ENCODE data around the gene PRTN3. TPM values are rescaled to one million over a fixed set of nuclear protein-coding genes. Genes with fewer than 3 reads are reported as not detected.

PRTN3 gene
- polyA plus RNA-seq (2012; ENCODE audit: low read depth, missing spikeins): not detected

GRCh38 chr19:840519-841206 lies at the start of gene PRTN3:
TSS of gene PRTN3 (plus strand) at chr19:840999. CDS start at chr19:841009, 10 bp downstream.
- no peak for FAIRE-seq
- DNase-seq (ENCODE audit: insufficient read length, low spot score): no peak
- TF ChIP-seq SPI1 (IDR thresholded peaks at IDR 0.05; ENCODE audit: low read depth, low read length): no peak
- no peak for TF ChIP-seq TAF1 (IDR thresholded peaks at IDR 0.05; ENCODE audit: low read depth, low read length)
- TF ChIP-seq POU2F2 (IDR thresholded peaks at IDR 0.05; ENCODE audit: low read depth, low read length): no peak
- no peak for TF ChIP-seq PAX5 (IDR thresholded peaks at IDR 0.05; ENCODE audit: insufficient read depth, low read length, severe bottlenecking)
- no peak for TF ChIP-seq POLR2A (IDR thresholded peaks at IDR 0.05; ENCODE audit: low read depth, low read length)
- no peak for TF ChIP-seq POLR2AphosphoS5 (IDR thresholded peaks at IDR 0.05; ENCODE audit: low read depth, low read length)

GRCh38 chr19:791007-791566 lies 49.7 kb upstream of the PRTN3 start:
- DNase-seq (ENCODE audit: insufficient read length, low spot score) (no peak), FAIRE-seq (no peak)
- TF ChIP-seq SPI1 (IDR thresholded peaks at IDR 0.05; ENCODE audit: low read depth, low read length): no peak
- no peak for TF ChIP-seq POLR2AphosphoS5 (IDR thresholded peaks at IDR 0.05; ENCODE audit: low read depth, low read length)
- TF ChIP-seq PAX5 (IDR thresholded peaks at IDR 0.05; ENCODE audit: insufficient read depth, low read length, severe bottlenecking): no peak
- no peak for TF ChIP-seq POLR2A (IDR thresholded peaks at IDR 0.05; ENCODE audit: low read depth, low read length)
- no peak for TF ChIP-seq TAF1 (IDR thresholded peaks at IDR 0.05; ENCODE audit: low read depth, low read length)
- no peak for TF ChIP-seq POU2F2 (IDR thresholded peaks at IDR 0.05; ENCODE audit: low read depth, low read length)

DNA sequence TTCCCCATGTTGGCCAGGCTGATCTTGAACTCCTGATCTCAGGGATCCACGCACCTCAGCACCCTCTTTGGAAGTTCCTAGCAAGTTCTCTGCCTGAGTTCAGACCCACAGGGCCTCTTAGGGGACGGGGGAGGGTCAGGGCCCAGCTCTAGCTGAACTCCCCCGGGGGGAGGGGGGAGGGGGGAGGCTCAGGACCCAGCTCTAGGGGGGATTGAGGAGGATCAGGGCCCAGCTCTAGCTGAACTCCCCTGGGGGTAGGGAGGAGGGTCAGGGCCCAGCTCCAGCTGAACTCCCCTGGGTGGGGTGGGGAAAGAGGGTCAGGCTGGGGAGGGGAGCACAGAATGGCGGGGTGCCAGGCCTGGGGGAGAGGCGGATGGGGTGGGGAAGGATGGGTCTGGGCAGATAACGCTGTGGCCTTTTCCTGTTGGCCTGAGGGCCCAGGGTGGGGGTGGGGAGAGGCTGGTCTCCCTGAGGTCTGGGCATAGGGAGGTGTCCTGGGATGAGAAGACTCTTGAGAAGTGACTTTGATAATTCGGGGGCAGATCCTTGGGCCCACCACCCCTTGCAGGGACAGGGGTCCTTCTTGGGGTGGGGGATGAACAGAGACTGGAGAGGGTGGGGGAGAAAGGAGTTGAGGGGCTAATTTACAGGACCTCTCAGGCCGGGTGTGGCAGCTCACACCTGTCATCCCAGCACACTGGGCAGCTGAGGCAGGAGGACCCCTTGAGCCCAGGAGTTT lies 49.1 kb upstream of the PRTN3 start:
- DNase-seq (ENCODE audit: insufficient read length, low spot score): no peak
- TF ChIP-seq TAF1 (IDR thresholded peaks at IDR 0.05; ENCODE audit: low read depth, low read length): no peak
- TF ChIP-seq PAX5 (IDR thresholded peaks at IDR 0.05; ENCODE audit: insufficient read depth, low read length, severe bottlenecking): no peak
- TF ChIP-seq SPI1 (IDR thresholded peaks at IDR 0.05; ENCODE audit: low read depth, low read length): no peak
- no peak for TF ChIP-seq POLR2AphosphoS5 (IDR thresholded peaks at IDR 0.05; ENCODE audit: low read depth, low read length)
- no peak for TF ChIP-seq POLR2A (IDR thresholded peaks at IDR 0.05; ENCODE audit: low read depth, low read length)
- no peak for TF ChIP-seq POU2F2 (IDR thresholded peaks at IDR 0.05; ENCODE audit: low read depth, low read length)
- FAIRE-seq: no peak

DNA sequence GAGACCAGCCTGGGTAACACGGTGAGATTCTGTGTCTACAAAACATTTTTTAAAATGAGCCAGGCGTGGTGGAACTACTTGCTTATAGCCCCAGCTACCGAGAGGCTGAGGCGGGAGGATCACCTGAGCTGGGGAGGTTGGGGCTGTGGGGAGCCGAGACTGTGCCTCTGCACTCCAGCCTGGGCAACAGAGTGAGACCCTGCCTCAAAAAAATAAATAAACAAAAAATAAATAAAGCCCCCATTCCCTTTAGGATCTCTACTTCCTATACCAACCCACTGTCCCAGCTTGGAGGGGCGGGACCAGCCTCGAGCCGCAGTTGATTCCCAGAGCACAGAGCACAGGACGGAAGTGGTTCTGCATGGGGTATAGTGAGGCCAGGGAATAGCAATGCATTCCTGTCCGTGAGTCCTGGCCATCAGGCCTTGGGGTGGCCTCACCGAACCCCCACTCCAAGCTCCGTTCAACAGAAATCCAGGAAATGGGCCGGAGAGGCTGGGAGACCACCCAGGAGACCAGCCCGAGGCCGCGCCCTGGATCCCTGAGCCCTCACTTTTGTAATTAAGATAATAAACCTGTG lies 48.4 kb upstream of the PRTN3 start:
- FAIRE-seq (no peak), DNase-seq (ENCODE audit: insufficient read length, low spot score) (no peak)
- TF ChIP-seq POLR2AphosphoS5 (IDR thresholded peaks at IDR 0.05; ENCODE audit: low read depth, low read length) (no peak), POU2F2 (IDR thresholded peaks at IDR 0.05; ENCODE audit: low read depth, low read length) (no peak), TAF1 (IDR thresholded peaks at IDR 0.05; ENCODE audit: low read depth, low read length) (no peak), POLR2A (IDR thresholded peaks at IDR 0.05; ENCODE audit: low read depth, low read length) (no peak), SPI1 (IDR thresholded peaks at IDR 0.05; ENCODE audit: low read depth, low read length) (no peak), PAX5 (IDR thresholded peaks at IDR 0.05; ENCODE audit: insufficient read depth, low read length, severe bottlenecking) (no peak)

DNA sequence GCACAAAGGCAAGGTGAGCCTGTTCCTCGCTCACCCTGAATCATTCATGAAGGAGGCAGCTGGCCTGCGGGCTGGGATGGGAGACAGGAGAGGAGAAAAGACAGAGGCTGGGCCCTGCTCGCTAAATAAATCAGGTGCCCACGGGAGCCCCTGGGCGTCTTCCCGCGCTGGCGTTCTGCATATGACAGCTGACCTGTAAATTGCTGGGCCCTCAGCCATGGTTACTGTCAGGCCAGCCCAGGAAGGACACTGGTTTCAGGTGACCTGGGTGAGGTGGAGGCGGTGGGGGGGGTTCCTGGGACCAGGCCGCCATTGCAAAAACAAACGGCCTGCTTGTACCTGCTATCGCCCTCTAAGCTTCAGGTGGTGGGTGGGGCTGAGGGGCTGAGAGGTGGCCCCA lies 47.0 kb upstream of the PRTN3 start:
- FAIRE-seq (peak; percentile 13), DNase-seq (ENCODE audit: insufficient read length, low spot score) (no peak)
- no peak for TF ChIP-seq PAX5 (IDR thresholded peaks at IDR 0.05; ENCODE audit: insufficient read depth, low read length, severe bottlenecking)
- TF ChIP-seq POLR2AphosphoS5 (IDR thresholded peaks at IDR 0.05; ENCODE audit: low read depth, low read length): no peak
- no peak for TF ChIP-seq TAF1 (IDR thresholded peaks at IDR 0.05; ENCODE audit: low read depth, low read length)
- no peak for TF ChIP-seq POLR2A (IDR thresholded peaks at IDR 0.05; ENCODE audit: low read depth, low read length)

DNA sequence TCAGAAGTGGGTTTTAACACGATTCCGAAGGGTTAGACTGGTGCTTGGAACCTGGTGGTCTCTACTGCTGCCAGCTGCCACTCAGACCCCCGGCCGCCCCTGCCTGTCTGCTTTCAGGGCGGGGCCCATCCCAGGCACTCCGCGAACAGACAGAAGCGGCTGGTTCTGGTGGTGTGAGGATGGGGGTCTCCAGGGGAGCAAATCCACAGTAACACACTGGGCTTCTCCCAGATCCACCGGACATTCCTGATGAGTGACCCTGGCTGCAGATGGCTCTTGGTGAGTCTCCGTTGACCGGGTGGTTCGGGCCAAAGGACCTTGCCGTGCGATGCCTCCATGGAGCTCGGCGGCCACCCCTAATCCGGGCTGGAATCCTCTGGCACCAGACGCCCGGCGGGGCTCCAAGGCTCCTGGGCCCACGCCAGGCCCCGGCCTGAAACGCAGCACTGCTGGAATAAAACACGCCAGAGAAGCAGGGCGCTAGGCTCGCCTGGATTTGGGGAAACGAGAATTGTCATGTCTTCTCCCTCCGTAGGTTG lies 45.7 kb upstream of the PRTN3 start:
- DNase-seq (ENCODE audit: insufficient read length, low spot score) (no peak), FAIRE-seq (no peak)
- no peak for TF ChIP-seq POLR2AphosphoS5 (IDR thresholded peaks at IDR 0.05; ENCODE audit: low read depth, low read length)
- TF ChIP-seq POLR2A (IDR thresholded peaks at IDR 0.05; ENCODE audit: low read depth, low read length): no peak
- no peak for TF ChIP-seq SPI1 (IDR thresholded peaks at IDR 0.05; ENCODE audit: low read depth, low read length)
- TF ChIP-seq TAF1 (IDR thresholded peaks at IDR 0.05; ENCODE audit: low read depth, low read length): no peak

DNA sequence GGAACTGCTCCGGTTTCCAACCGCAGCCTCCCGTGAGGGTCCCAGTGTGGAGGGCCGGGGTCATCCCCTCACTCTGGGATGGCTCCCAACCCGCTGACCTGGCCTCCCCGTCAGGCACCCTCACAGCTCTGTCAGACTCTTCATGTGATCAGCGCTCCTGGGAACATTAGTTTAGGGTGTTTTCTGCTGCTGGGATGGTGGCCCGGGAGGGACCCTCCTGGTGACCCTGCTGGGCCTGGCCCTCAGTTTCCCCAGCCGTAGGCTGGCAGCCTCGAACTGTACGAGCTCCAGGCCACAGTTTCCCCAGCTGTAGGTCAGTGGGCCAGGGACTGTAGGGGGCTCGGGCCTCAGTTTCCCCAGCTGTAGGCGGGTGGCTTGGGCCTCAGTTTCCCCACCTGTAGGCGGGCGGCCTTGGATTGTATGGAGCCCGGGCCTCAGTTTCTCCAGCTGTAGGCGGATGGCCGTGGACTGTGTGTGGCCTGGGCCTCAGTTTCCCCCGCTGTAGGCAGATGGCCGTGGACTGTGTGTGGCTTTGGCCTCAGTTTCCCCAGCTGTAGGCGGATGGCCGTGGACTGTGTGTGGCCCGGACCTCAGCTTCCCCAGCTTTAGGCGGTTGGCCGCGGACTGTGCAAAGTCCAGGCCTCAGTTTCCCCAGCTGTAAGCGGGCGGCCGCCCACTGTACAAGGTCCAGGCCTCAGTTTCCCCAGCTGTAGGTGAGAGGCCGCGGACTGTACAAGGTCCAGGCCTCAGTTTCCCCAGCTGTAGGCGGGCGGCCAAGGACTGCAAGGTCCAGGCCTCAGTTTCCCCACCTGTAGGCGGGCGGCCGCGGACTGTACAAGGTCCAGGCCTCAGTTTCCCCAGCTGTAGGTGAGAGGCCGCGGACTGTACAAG lies 44.9 kb upstream of the PRTN3 start:
- DNase-seq (ENCODE audit: insufficient read length, low spot score) (no peak), FAIRE-seq (peak; percentile 57)
- TF ChIP-seq POU2F2 (IDR thresholded peaks at IDR 0.05; ENCODE audit: low read depth, low read length) (no peak), POLR2AphosphoS5 (IDR thresholded peaks at IDR 0.05; ENCODE audit: low read depth, low read length) (no peak), TAF1 (IDR thresholded peaks at IDR 0.05; ENCODE audit: low read depth, low read length) (no peak), POLR2A (IDR thresholded peaks at IDR 0.05; ENCODE audit: low read depth, low read length) (no peak), PAX5 (IDR thresholded peaks at IDR 0.05; ENCODE audit: insufficient read depth, low read length, severe bottlenecking) (no peak), SPI1 (IDR thresholded peaks at IDR 0.05; ENCODE audit: low read depth, low read length) (no peak)

DNA sequence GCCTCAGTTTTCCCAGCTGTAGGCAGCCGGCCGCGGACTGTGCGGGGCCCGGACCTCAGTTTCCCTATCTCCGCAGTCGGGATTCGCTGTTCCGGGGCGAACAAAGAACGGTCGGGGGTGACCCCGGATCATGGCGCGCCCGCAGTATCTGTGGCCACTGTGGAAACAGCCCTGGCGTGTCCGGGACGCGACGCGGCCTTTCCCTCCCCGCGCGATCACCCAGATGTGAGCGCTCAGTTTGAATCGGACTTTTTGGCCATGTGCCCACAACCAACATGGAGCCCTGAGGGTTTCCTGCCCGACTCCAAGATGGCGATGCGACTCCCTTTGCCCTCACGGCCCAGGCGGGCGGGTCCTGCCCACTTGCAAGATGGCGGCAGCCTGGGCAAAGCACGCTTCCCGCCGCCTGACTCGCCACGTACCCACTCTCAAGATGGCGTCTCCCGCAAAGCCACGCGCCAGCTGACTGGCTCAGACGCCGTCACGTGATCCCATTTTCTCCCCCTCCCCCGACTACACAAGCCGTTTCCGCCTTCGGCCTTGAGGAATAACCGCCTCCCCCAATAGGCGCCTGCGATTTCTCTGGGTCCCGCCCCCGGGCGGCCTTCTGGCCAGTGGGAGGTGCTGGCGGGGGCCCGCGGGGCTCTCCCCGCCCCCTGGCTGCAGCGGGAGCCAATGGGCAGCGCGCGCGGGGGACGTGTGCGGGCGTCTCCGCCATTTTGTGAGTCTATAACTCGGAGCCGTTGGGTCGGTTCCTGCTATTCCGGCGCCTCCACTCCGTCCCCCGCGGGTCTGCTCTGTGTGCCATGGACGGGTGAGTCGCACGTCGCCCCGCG lies 43.9 kb upstream of the PRTN3 start, which contains the start of gene PTBP1:
Gene PTBP1, plus strand, starts transcription at position 761 of the 836 bp plus-strand sequence. Its CDS starts 46 bp downstream, at position 807.
- TF ChIP-seq POU2F2 (IDR thresholded peaks at IDR 0.05; ENCODE audit: low read depth, low read length) (0 out of 2 replicates have a peak, but pooled peaks have one; percentile 39), PAX5 (IDR thresholded peaks at IDR 0.05; ENCODE audit: insufficient read depth, low read length, severe bottlenecking) (no peak), SPI1 (IDR thresholded peaks at IDR 0.05; ENCODE audit: low read depth, low read length) (no peak), POLR2A (IDR thresholded peaks at IDR 0.05; ENCODE audit: low read depth, low read length) (peak; percentile 94), TAF1 (IDR thresholded peaks at IDR 0.05; ENCODE audit: low read depth, low read length) (peak; percentile 76), POLR2AphosphoS5 (IDR thresholded peaks at IDR 0.05; ENCODE audit: low read depth, low read length) (peak; percentile 96)
- FAIRE-seq: peak; percentile 100

More for the DNA sequence above, 43.9 kb upstream of the PRTN3 start, which contains the start of gene PTBP1:
- peak; percentile 99 for DNase-seq (ENCODE audit: insufficient read length, low spot score)

All from GM12891 (cell line).